Stimulated activated CD8-positive, alpha-beta memory T cell treated with anti-CD3 and anti-CD28 coated beads, Interleukin-2, amount 100 ng/mL, for 48 hours (primary cell): ENCODE results near the gene BRPF3.

ENCODE experiments used
- DNase-seq, 2 donors: peaks; one replicate each; pipeline ENCODE4 v3.0.0-alpha.2; 2020; ENCODE audit warnings: low read depth in 2 of 2

The BRPF3 gene

GRCh38 chr6:36268478-36269275 lies 72.1 kb downstream of the BRPF3 start:
- DNase-seq = no peak

GRCh38 chr6:36269834-36270705 lies 73.5 kb downstream of the BRPF3 start, which contains the start of gene PNPLA1:
Gene PNPLA1 (plus strand): TSS chr6:36270060. CDS start chr6:36270460, 400 bp downstream.
- DNase-seq = no peak

GRCh38 chr6:36272234-36272633 lies 75.7 kb downstream of the BRPF3 start:
- DNase-seq = no peak

GRCh38 chr6:36273067-36273466 lies 76.5 kb downstream of the BRPF3 start:
- no peak for DNase-seq

- DNase-seq = no peak
Observed at GRCh38 chr6:36273802-36274514, 77.4 kb downstream of the BRPF3 start.

- DNase-seq = no peak
Observed at GRCh38 chr6:36276581-36277536, 80.3 kb downstream of the BRPF3 start.

- no peak for DNase-seq
Observed at GRCh38 chr6:36277946-36278470, 81.5 kb downstream of the BRPF3 start.

GRCh38 chr6:36280467-36280866 lies 83.9 kb downstream of the BRPF3 start:
- DNase-seq = no peak

- DNase-seq = no peak
Observed at GRCh38 chr6:36280983-36281382, 84.4 kb downstream of the BRPF3 start.
